Chondrocyte (in vitro differentiated cells): ENCODE measurements around the gene SCNN1B. TPM values are rescaled to one million over a fixed set of nuclear protein-coding genes. Genes with fewer than 3 reads are reported as not detected.

ENCODE experiments used
- DNase-seq: peaks from one replicate; pipeline ENCODE4 v3.0.0; 2021; ENCODE audit warnings: mixed read lengths, low spot score
- H3K27ac Mint-ChIP-seq: one replicate; pipeline ENCODE4 v1.8.0; 2021; ENCODE audit warnings: mild to moderate bottlenecking, moderate library complexity, mixed read lengths; ENCODE audit not compliant: unreplicated experiment
- H3K27me3 Mint-ChIP-seq: 2 replicates; pipeline ENCODE4 v1.8.0; 2021; ENCODE audit warnings: low read depth, mixed read lengths
- H3K36me3 Mint-ChIP-seq: 2 replicates; pipeline ENCODE4 v1.8.0; 2021; ENCODE audit warnings: low read depth, mixed read lengths
- H3K4me1 Mint-ChIP-seq: 2 replicates; pipeline ENCODE4 v1.8.0; 2021; ENCODE audit warnings: low read depth, mild to moderate bottlenecking, mixed read lengths
- H3K4me3 Mint-ChIP-seq: one replicate; pipeline ENCODE4 v1.8.0; 2021; ENCODE audit warnings: mild to moderate bottlenecking, moderate library complexity, mixed read lengths; ENCODE audit not compliant: unreplicated experiment
- H3K9me3 Mint-ChIP-seq: 2 replicates; pipeline ENCODE4 v1.8.0; 2021; ENCODE audit warnings: low read depth, mixed read lengths
- CTCF ChIP-seq: fragments of 200-600 bp; sonication (generic); IDR thresholded peaks from 2 replicates; pipeline ENCODE4 v1.5.0; 2021; ENCODE audit warnings: antibody characterized with exemption, mild to moderate bottlenecking, moderate library complexity
- total RNA-seq: library from RNA; stranded (reverse); gene quantifications from 3 replicates; pipeline ENCODE4 v1.2.1, GENCODE V29; 2021

Gene SCNN1B
- total RNA-seq, 1 donor from 2014 or later, result not detected

GRCh38 chr16:23316232-23316631, 14.1 kb downstream of the SCNN1B start:
- no peaks in the 10 kb centered on the region for H3K27me3 Mint-ChIP-seq
- no peak overlapping the region for H3K27ac Mint-ChIP-seq
- H3K9me3 Mint-ChIP-seq, result no peaks in the 10 kb centered on the region
- TF ChIP-seq CTCF, result no peak
- no peaks in the 10 kb centered on the region for H3K36me3 Mint-ChIP-seq
- peak; percentile 5 for DNase-seq
- H3K4me1 Mint-ChIP-seq, result no peaks in the 10 kb centered on the region
- H3K4me3 Mint-ChIP-seq, result no peak overlapping the region

- peak; percentile 1 for DNase-seq
- TF ChIP-seq CTCF, result no peak
- Mint-ChIP-seq H3K4me1 (no peaks in the 10 kb centered on the region), H3K27ac (no peak overlapping the region), H3K4me3 (no peak overlapping the region), H3K27me3 (no peaks in the 10 kb centered on the region), H3K36me3 (no peaks in the 10 kb centered on the region), H3K9me3 (no peaks in the 10 kb centered on the region)
Observed at GRCh38 chr16:23316634-23317265, 14.6 kb downstream of the SCNN1B start.

GRCh38 chr16:23317266-23317661, 15.2 kb downstream of the SCNN1B start:
- Mint-ChIP-seq H3K4me3 (no peak overlapping the region), H3K9me3 (no peaks in the 10 kb centered on the region), H3K4me1 (no peaks in the 10 kb centered on the region), H3K36me3 (no peaks in the 10 kb centered on the region), H3K27me3 (no peaks in the 10 kb centered on the region), H3K27ac (no peak overlapping the region)
- no peak for TF ChIP-seq CTCF
- DNase-seq, result peak; percentile 56

- Mint-ChIP-seq H3K27ac (no peak overlapping the region), H3K4me1 (no peaks in the 10 kb centered on the region), H3K9me3 (no peaks in the 10 kb centered on the region), H3K27me3 (no peaks in the 10 kb centered on the region), H3K4me3 (no peak overlapping the region), H3K36me3 (no peaks in the 10 kb centered on the region)
- no peak for TF ChIP-seq CTCF
- DNase-seq, result no peak
Observed at GRCh38 chr16:23317751-23318150, 15.6 kb downstream of the SCNN1B start.

GRCh38 chr16:23318639-23319038, 16.5 kb downstream of the SCNN1B start:
- H3K27ac Mint-ChIP-seq, result no peak overlapping the region
- no peaks in the 10 kb centered on the region for H3K4me1 Mint-ChIP-seq
- no peak for TF ChIP-seq CTCF

More at GRCh38 chr16:23318639-23319038, 16.5 kb downstream of the SCNN1B start:
- H3K9me3 Mint-ChIP-seq, result no peaks in the 10 kb centered on the region
- no peaks in the 10 kb centered on the region for H3K36me3 Mint-ChIP-seq
- H3K27me3 Mint-ChIP-seq, result no peaks in the 10 kb centered on the region
- no peak overlapping the region for H3K4me3 Mint-ChIP-seq
- no peak for DNase-seq
